HepG2 (cell line): ENCODE measurements around the gene TRIP6. TPM values are rescaled to one million over a fixed set of nuclear protein-coding genes. Genes with fewer than 3 reads are reported as not detected.
"Not testable (repeated sequence)": the region's sequence is repeated elsewhere in the genome, so short reads cannot be mapped to it uniquely, and the experiment has no call there.

Source experiments
- ATAC-seq: fragments of 200-7000 bp; cut with Tn5 transposase; 3 replicates; pipeline ENCODE4 v1.9.1; 2020; ENCODE audit warnings: mild to moderate bottlenecking, moderate library complexity
- BruUV-seq: library from RNA; stranded (reverse); fragments of 400-500 nt; replicated peaks from 2 replicates; lab custom pipeline; 2021; lab: Mats Ljungman, UMichigan
- CTCF ChIA-PET: fragments of 300-600 bp; formaldehyde crosslinking; extraction: SDS; loops from one replicate; lab custom pipeline; 2021; ENCODE audit warnings: low total read pairs, inconsistent platforms, low intra/inter-chr PET ratio; lab: Yijun Ruan, JAX
- POLR2A ChIA-PET: fragments of 350-600 bp; sonication (Branson Sonifier 250); formaldehyde crosslinking; loops from one replicate; lab custom pipeline; 2020; ENCODE audit warnings: antibody characterized with exemption, inconsistent platforms; lab: Yijun Ruan, JAX
- DNase-seq: peaks from one replicate; pipeline ENCODE4 v3.0.0-alpha.2; 2015; ENCODE audit warnings: low spot score
- FAIRE-seq: peaks from 3 replicates; lab custom pipeline; 2011; peaks lifted over from hg19 to GRCh38; lab: Jason Lieb, UNC
- H2AFZ ChIP-seq: one replicate; pipeline ENCODE4 v1.6.1; 2011; ENCODE audit warnings: low read length, inconsistent platforms
- H3K27ac ChIP-seq: fragments of 300-600 bp; 3 replicates; pipeline ENCODE4 v1.8.0; 2011; ENCODE audit warnings: mixed run types, mild to moderate bottlenecking, mixed read lengths, low read length, inconsistent platforms; ENCODE audit not compliant: insufficient read depth; ENCODE audit errors: extremely low read length
- H3K27me3 ChIP-seq, 2 experiments: fragments of 200-600 bp in 1 of 2; 2 replicates in 1 of 2; 3 replicates in 1 of 2; pipeline versions ENCODE4 v1.6.0 to v1.8.0; 2011; ENCODE audit warnings: low read length in 2 of 2, mild to moderate bottlenecking in 2 of 2, moderate library complexity in 2 of 2, inconsistent platforms in 1 of 2; ENCODE audit not compliant: insufficient read depth in 2 of 2, control insufficient read depth in 1 of 2
- H3K36me3 ChIP-seq, 2 experiments: fragments of 200-600 bp in 1 of 2; replicated peaks in 1 of 2; 2 replicates in 1 of 2; 3 replicates in 1 of 2; pipeline versions ENCODE4 v1.5.1 to v1.8.0; 2011; ENCODE audit warnings: low read length in 2 of 2, inconsistent platforms in 1 of 2; ENCODE audit not compliant: insufficient read depth in 2 of 2, control insufficient read depth in 1 of 2
- H3K4me1 ChIP-seq: 2 replicates; pipeline ENCODE4 v1.5.1; 2012; ENCODE audit warnings: low read length, inconsistent platforms; ENCODE audit not compliant: insufficient read depth
- H3K4me2 ChIP-seq: 2 replicates; pipeline ENCODE4 v1.6.0; 2011; ENCODE audit warnings: low read depth, low read length, inconsistent platforms
- H3K4me3 ChIP-seq, 3 experiments: fragments of 200-600 bp in 1 of 3; sonication (generic), shearing (Covaris generic) in 1 of 3; replicated peaks in 1 of 3; 2 replicates each; pipeline ENCODE4 v1.5.1; 2011 to 2016; ENCODE audit warnings: low read length in 3 of 3, inconsistent platforms in 2 of 3, low read depth in 2 of 3, mild to moderate bottlenecking in 2 of 3, control low read depth in 1 of 3, mixed read lengths in 1 of 3; ENCODE audit not compliant: insufficient read depth in 1 of 3
- H3K79me2 ChIP-seq: one replicate; pipeline ENCODE4 v1.6.1; 2011; ENCODE audit warnings: low read length, inconsistent platforms; ENCODE audit not compliant: insufficient read depth
- H3K9ac ChIP-seq: 2 replicates; pipeline ENCODE4 v1.6.0; 2011; ENCODE audit warnings: mild to moderate bottlenecking, low read depth, low read length, inconsistent platforms; ENCODE audit not compliant: insufficient read depth
- H3K9me3 ChIP-seq: 2 replicates; pipeline ENCODE4 v1.5.1; 2012; ENCODE audit warnings: mild to moderate bottlenecking, low read length
- H4K20me1 ChIP-seq: 2 replicates; pipeline ENCODE4 v1.6.0; 2011; ENCODE audit warnings: inconsistent platforms, mild to moderate bottlenecking, low read length, moderate library complexity; ENCODE audit not compliant: insufficient read depth
- MAFK ChIP-seq, 2 experiments: IDR thresholded peaks in 1 of 2; conservative IDR thresholded peaks in 1 of 2; 2 replicates each; pipeline ENCODE4 v1.6.1; 2011; ENCODE audit warnings: improper control_type of control experiment in 2 of 2, low read length in 2 of 2
- WGBS: methylation state at CpG from one replicate; pipeline ENCODE4 v1.1.6; 2017; ENCODE audit warnings: low lambda C conversion rate; 5-methylcytosine and 5-hydroxymethylcytosine counted together
- in situ Hi-C: cut with HindIII; loops from 2 replicates; pipeline ENCODE4 v1.10.0; 2017; ENCODE audit warnings: low pct_unique_long_range_greater_than_20kb; ENCODE audit not compliant: extremely low pct_ligation_motif_present
- intact Hi-C: fragments of 100-400 bp; cut with micrococcal nuclease; formaldehyde crosslinking; loops from one replicate; pipeline ENCODE4 v1.10.0; 2022; ENCODE audit not compliant: unreplicated experiment
- polyA plus RNA-seq, 8 experiments: library from polyadenylated mRNA; depleted of rRNA in 3 of 8; stranded (reverse) in 7 of 8; unstranded in 1 of 8; fragments of >200 nt; fragmentation: Illumina TruSeq in 4 of 8; extraction: Trizol in 4 of 8; gene quantifications; 2 replicates each; pipeline versions ENCODE4 v1.2.1 to v1.2.3, GENCODE V29; 2011 to 2016; ENCODE audit warnings: low read depth in 4 of 8, missing spikeins in 1 of 8, mixed read lengths in 1 of 8; ENCODE audit not compliant: insufficient read depth in 1 of 8
- total RNA-seq, 5 experiments: library from RNA; depleted of rRNA; stranded (reverse); fragments of >200 nt; fragmentation: Illumina TruSeq; extraction: Trizol; gene quantifications; 2 replicates each; pipeline ENCODE4 v1.2.3, GENCODE V29; 2016; ENCODE audit warnings: low read depth in 1 of 5

Gene TRIP6
- total and polyA plus RNA-seq, 2 of the 13 experiments (the other 11 are each of a cell fraction or from before 2014, with no cell fraction given) = 0.34 to 0.38 TPM

GRCh38 chr7:100919335-100919734, 52.1 kb downstream of the TRIP6 start:
- H3K9me3 ChIP-seq, H3K4me3 ChIP-seq, H3K79me2 ChIP-seq, intact Hi-C loops, H3K27me3 ChIP-seq, POLR2A ChIA-PET, H3K4me1 ChIP-seq, BruUV-seq, CTCF ChIA-PET, ATAC-seq, H3K27ac ChIP-seq, FAIRE-seq, DNase-seq, H4K20me1 ChIP-seq, in situ Hi-C loops, H3K9ac ChIP-seq, H2AFZ ChIP-seq, H3K36me3 ChIP-seq, H3K4me2 ChIP-seq: not testable (repeated sequence)
- 71% methylated on average over 5 of the region's 5 CpGs for WGBS

GRCh38 chr7:100919779-100920437, 52.7 kb downstream of the TRIP6 start:
- FAIRE-seq, H3K79me2 ChIP-seq, H3K27ac ChIP-seq, intact Hi-C loops, POLR2A ChIA-PET, BruUV-seq, CTCF ChIA-PET, H3K36me3 ChIP-seq, ATAC-seq, H3K4me1 ChIP-seq, DNase-seq, H3K9ac ChIP-seq, H2AFZ ChIP-seq, H3K4me3 ChIP-seq, H3K27me3 ChIP-seq, H3K9me3 ChIP-seq, H3K4me2 ChIP-seq, in situ Hi-C loops, H4K20me1 ChIP-seq: not testable (repeated sequence)
- WGBS = 48% methylated on average over 9 of the region's 9 CpGs
- peak in 1 of 2 experiments; percentile 36; a peak in 1 of 4 replicates for TF ChIP-seq MAFK (conservative IDR thresholded peaks at IDR 0.05 in 1 of 2, IDR thresholded peaks at IDR 0.05 in 1 of 2; ENCODE audit: low read length in 2 of 2)
